LHCN-M2 (cell line): ENCODE data around the gene FGD2. TPM values are rescaled to one million over a fixed set of nuclear protein-coding genes. Genes with fewer than 3 reads are reported as not detected.

Experiments
- DNase-seq: peaks from one replicate; pipeline ENCODE4 v3.0.0-alpha.2; 2012; ENCODE audit warnings: low read depth
- polyA plus RNA-seq: library from polyadenylated mRNA; unstranded; fragments of >200 nt; gene quantifications from one replicate; pipeline ENCODE4 v1.2.1, GENCODE V29; 2012; ENCODE audit warnings: missing spikeins
- total RNA-seq: library from RNA; depleted of rRNA; stranded (reverse); fragments of >200 nt; gene quantifications from 2 replicates; pipeline ENCODE4 v1.2.3, GENCODE V29; 2014; rRNA removed

Gene FGD2
- not detected in 2 replicates for total RNA-seq
- polyA plus RNA-seq, result not detected

- DNase-seq, result no peak
Observed at GRCh38 chr6:37005061-37005810, at the start of gene FGD2. FGD2 (plus strand) TSS chr6:37005655; CDS start chr6:37005818, 163 bp downstream.

GRCh38 chr6:36955671-36956445 is 49.6 kb upstream of the FGD2 start:
- peak; percentile 15 for DNase-seq

- no peak for DNase-seq
Observed at GRCh38 chr6:36956446-36956820, 49.0 kb upstream of the FGD2 start.

GRCh38 chr6:36957773-36958271 is 47.6 kb upstream of the FGD2 start:
- DNase-seq, result no peak

GRCh38 chr6:36958775-36959554 is 46.5 kb upstream of the FGD2 start:
- DNase-seq, result no peak

GRCh38 chr6:36959555-36960250 is 45.8 kb upstream of the FGD2 start:
- no peak for DNase-seq

GRCh38 chr6:36961441-36962435 is 43.7 kb upstream of the FGD2 start:
- DNase-seq, result no peak

- peak; percentile 40 for DNase-seq
Observed at GRCh38 chr6:36962874-36963273, 42.6 kb upstream of the FGD2 start.

GRCh38 chr6:36963451-36964290 is 41.8 kb upstream of the FGD2 start:
- no peak for DNase-seq

GRCh38 chr6:36964349-36964748 is 41.1 kb upstream of the FGD2 start:
- no peak for DNase-seq

- DNase-seq, result no peak
Observed at GRCh38 chr6:36964908-36965307, 40.5 kb upstream of the FGD2 start.

- no peak for DNase-seq
Observed at GRCh38 chr6:36967301-36967700, 38.2 kb upstream of the FGD2 start.

- no peak for DNase-seq
Observed at GRCh38 chr6:36967757-36968156, 37.7 kb upstream of the FGD2 start.

GRCh38 chr6:36968266-36968977 is 37.0 kb upstream of the FGD2 start:
- no peak for DNase-seq

- no peak for DNase-seq
Observed at GRCh38 chr6:36969240-36969691, 36.2 kb upstream of the FGD2 start.

- no peak for DNase-seq
Observed at GRCh38 chr6:36969988-36970891, 35.2 kb upstream of the FGD2 start.
